KMS-11 (cell line): ENCODE measurements around the gene HFE.

Experiments
- H2AFZ ChIP-seq: fragments of 200-600 bp; sonication (generic); 2 replicates; pipeline ENCODE4 v1.6.1; 2016; ENCODE audit warnings: antibody characterized with exemption, mixed run types, low read depth
- H3K27ac ChIP-seq: fragments of 200-600 bp; sonication (generic); 2 replicates; pipeline ENCODE4 v1.6.1; 2016; ENCODE audit warnings: mild to moderate bottlenecking, mixed run types
- H3K27me3 ChIP-seq: fragments of 200-600 bp; sonication (generic); 2 replicates; pipeline ENCODE4 v1.6.1; 2017; ENCODE audit warnings: mild to moderate bottlenecking, low read depth, mixed run types, moderate library complexity; ENCODE audit not compliant: insufficient read depth
- H3K36me3 ChIP-seq: fragments of 200-600 bp; sonication (generic); 2 replicates; pipeline ENCODE4 v1.6.1; 2017; ENCODE audit warnings: mild to moderate bottlenecking, mixed run types; ENCODE audit not compliant: insufficient read depth
- H3K4me1 ChIP-seq: fragments of 200-600 bp; sonication (generic); 2 replicates; pipeline ENCODE4 v1.6.1; 2016; ENCODE audit warnings: mild to moderate bottlenecking, low read depth, mixed run types; ENCODE audit not compliant: poor library complexity, severe bottlenecking
- H3K4me2 ChIP-seq: fragments of 200-600 bp; sonication (generic); 2 replicates; pipeline ENCODE4 v1.7.0; 2016; ENCODE audit warnings: mild to moderate bottlenecking, mixed run types
- H3K4me3 ChIP-seq: fragments of 200-600 bp; sonication (generic); IDR thresholded peaks from 2 replicates; pipeline ENCODE4 v1.6.1; 2017; ENCODE audit warnings: low read depth, low read length, mixed read lengths; ENCODE audit not compliant: insufficient read depth
- H3K79me2 ChIP-seq: fragments of 200-600 bp; sonication (generic); 2 replicates; pipeline ENCODE4 v1.6.1; 2016; ENCODE audit warnings: low read depth, mixed run types; ENCODE audit not compliant: insufficient read depth
- H3K9ac ChIP-seq: fragments of 200-600 bp; sonication (generic); 2 replicates; pipeline ENCODE4 v1.6.1; 2016; ENCODE audit warnings: mild to moderate bottlenecking, mixed run types
- H4K20me1 ChIP-seq: fragments of 200-600 bp; sonication (generic); 2 replicates; pipeline ENCODE4 v1.6.1; 2016; ENCODE audit warnings: mild to moderate bottlenecking, mixed run types; ENCODE audit not compliant: insufficient read depth
- CTCF ChIP-seq: fragments of 200-600 bp; sonication (generic); conservative IDR thresholded peaks from 2 replicates; pipeline ENCODE4 v1.6.1; 2017; ENCODE audit warnings: low read depth, mild to moderate bottlenecking, antibody characterized with exemption, low read length, moderate library complexity, mixed read lengths

Gene HFE

DNA sequence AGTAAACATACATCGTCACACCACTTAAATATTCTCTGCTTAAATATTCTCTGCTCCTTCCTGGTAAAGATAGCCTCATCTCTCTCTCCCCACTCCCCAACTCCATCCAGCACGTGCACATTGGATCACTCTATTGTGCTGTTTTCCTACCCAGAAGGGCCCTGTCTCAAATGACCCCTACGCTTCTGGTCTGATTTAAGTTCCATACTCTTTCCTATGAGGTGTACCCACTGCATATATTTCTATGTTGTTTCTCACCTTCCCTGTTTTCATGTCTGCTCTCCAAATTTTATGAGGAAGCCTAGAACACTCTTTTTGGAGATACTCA is 53.7 kb downstream of the HFE start:
- H3K27ac ChIP-seq = no peak overlapping the region
- H3K36me3 ChIP-seq = no peaks in the 10 kb centered on the region
- TF ChIP-seq CTCF = no peak
- no peaks in the 10 kb centered on the region for H4K20me1 ChIP-seq
- peaks cover 6% of the 10 kb centered on the region; the same call in 1 of the 2 replicates for H3K79me2 ChIP-seq
- H2AFZ ChIP-seq = no peak overlapping the region
- H3K4me2 ChIP-seq = no peak overlapping the region
- H3K9ac ChIP-seq = no peak overlapping the region
- no peaks in the 10 kb centered on the region for H3K27me3 ChIP-seq
- no peak overlapping the region for H3K4me3 ChIP-seq
- peaks cover 4% of the 10 kb centered on the region for H3K4me1 ChIP-seq

GRCh38 chr6:26141378-26141904 is 54.2 kb downstream of the HFE start:
- Histone ChIP-seq H3K79me2 (peaks cover 6% of the 10 kb centered on the region; the same call in 1 of the 2 replicates), H4K20me1 (no peaks in the 10 kb centered on the region), H3K27me3 (no peaks in the 10 kb centered on the region), H3K27ac (no peak overlapping the region), H3K4me3 (no peak overlapping the region), H2AFZ (no peak overlapping the region), H3K9ac (no peak overlapping the region), H3K36me3 (no peaks in the 10 kb centered on the region), H3K4me2 (no peak overlapping the region), H3K4me1 (no peaks in the 10 kb centered on the region)
- no peak for TF ChIP-seq CTCF

GRCh38 chr6:26142026-26142425 is 54.8 kb downstream of the HFE start:
- H3K27me3 ChIP-seq = no peaks in the 10 kb centered on the region
- H4K20me1 ChIP-seq = no peaks in the 10 kb centered on the region
- no peak overlapping the region for H3K27ac ChIP-seq
- H3K4me2 ChIP-seq = no peak overlapping the region
- no peaks in the 10 kb centered on the region for H3K4me1 ChIP-seq
- no peak overlapping the region for H3K4me3 ChIP-seq
- no peak overlapping the region for H2AFZ ChIP-seq
- H3K79me2 ChIP-seq = peaks cover 4% of the 10 kb centered on the region; the same call in 1 of the 2 replicates
- TF ChIP-seq CTCF = no peak
- no peaks in the 10 kb centered on the region for H3K36me3 ChIP-seq
- H3K9ac ChIP-seq = no peak overlapping the region
